ENCODE data around the gene PGBD5. TPM values are rescaled to one million over a fixed set of nuclear protein-coding genes. Genes with fewer than 3 reads are reported as not detected.

Gene PGBD5
- total RNA-seq, 1 donor = not detected

DNA sequence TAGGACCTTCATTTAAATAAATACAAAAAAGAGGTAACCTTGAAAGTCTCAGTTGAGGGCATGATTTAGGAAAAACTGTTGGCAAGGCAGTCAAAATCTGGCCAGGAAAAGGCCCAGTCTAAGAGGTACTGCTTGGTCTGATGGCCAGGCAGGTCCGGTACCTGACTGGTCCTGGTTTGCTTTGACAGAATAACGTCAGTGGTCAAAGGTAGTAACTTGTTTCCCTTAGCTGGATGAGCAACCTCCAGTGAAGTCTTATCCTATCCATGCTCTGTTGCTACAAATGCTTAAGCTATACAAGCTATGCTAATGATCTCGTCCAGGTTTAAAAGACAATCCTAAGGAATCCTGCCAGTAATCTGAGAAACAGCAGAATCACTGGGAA is 85.0 kb downstream of the PGBD5 start:
- TF ChIP-seq, protein P1, sequence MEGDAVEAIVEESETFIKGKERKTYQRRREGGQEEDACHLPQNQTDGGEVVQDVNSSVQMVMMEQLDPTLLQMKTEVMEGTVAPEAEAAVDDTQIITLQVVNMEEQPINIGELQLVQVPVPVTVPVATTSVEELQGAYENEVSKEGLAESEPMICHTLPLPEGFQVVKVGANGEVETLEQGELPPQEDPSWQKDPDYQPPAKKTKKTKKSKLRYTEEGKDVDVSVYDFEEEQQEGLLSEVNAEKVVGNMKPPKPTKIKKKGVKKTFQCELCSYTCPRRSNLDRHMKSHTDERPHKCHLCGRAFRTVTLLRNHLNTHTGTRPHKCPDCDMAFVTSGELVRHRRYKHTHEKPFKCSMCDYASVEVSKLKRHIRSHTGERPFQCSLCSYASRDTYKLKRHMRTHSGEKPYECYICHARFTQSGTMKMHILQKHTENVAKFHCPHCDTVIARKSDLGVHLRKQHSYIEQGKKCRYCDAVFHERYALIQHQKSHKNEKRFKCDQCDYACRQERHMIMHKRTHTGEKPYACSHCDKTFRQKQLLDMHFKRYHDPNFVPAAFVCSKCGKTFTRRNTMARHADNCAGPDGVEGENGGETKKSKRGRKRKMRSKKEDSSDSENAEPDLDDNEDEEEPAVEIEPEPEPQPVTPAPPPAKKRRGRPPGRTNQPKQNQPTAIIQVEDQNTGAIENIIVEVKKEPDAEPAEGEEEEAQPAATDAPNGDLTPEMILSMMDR (IDR thresholded peaks at IDR 0.05; ENCODE audit: insufficient read depth, low read length) = no peak

DNA sequence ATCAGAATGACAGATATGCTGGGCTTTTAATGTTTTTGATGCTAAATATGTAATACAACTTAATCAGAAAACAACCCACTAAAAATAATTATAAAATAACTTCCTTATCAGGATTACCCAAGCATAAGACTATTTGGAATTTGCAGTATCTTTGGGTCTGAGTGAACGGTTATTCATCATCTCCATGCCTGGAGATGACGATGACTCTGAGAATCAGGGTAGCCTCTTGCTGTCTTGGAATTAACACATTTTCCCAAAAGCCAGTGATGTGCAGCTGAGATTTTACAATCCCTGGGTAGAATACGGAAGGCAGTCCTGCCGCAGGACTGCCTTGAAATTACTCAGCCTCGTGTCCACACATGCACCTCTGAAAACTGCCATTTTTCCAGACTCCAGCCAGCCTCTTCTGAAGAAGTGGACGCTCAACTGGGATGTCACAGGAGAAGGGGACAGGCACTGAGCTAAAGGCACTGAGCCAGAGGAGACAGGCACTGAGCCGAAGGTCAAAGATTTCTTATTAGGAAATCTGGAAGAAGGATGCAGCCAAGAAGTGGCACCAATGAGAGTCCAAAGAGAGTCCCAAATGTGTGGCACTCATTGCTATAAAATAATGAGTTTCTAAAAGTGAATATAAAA is 85.5 kb downstream of the PGBD5 start:
- H3K4me3 ChIP-seq (ENCODE audit: low read depth, low read length) = no peak overlapping the region
- DNase-seq (ENCODE audit: low read depth) = no peak
- TF ChIP-seq, protein P1 (IDR thresholded peaks at IDR 0.05; ENCODE audit: insufficient read depth, low read length) = no peak

More for the DNA sequence above, 85.0 kb downstream of the PGBD5 start:
- no peak overlapping the region for H3K4me3 ChIP-seq (ENCODE audit: low read depth, low read length)
- no peak for DNase-seq (ENCODE audit: low read depth)

DNA sequence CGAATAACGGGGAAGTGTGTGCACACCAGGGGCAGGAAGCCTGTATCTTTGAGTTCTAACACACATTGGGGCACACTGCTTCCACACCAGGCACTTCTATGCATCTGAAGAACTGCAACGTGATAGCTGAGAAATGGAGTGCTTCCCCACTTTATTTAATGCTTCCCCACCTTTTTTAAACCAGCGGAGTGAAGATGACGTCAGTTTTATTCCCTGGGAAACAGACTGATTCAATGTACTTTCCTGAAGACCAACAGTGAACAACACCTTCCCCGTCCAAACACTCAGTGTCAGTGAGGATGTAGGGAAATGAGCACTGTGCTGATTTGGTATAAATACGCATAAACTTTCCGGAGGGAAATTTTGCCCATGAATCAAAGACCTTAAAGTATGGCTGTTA is 87.1 kb downstream of the PGBD5 start:
- TF ChIP-seq, protein P1 (IDR thresholded peaks at IDR 0.05; ENCODE audit: insufficient read depth, low read length) = no peak
- no peak overlapping the region for H3K4me3 ChIP-seq (ENCODE audit: low read depth, low read length)

DNA sequence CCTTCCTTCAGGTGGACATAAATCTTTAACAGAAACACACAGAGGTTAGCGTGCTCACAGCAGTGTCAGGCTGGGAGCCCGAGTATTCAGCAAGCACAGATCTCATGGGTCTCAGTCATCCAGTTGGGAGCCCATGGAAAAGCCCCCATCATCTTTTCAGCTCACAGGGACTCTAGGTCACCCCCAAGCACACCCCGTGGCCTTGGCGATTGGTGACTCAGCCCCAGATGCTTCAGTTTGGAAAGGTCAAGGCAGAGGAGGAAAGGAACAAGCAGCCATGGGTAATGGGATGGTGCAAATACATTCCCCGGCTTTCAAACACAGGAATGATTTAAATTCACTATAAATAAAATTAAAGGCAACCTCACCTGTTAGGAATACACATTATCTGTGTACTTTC is 88.9 kb downstream of the PGBD5 start:
- TF ChIP-seq, protein P1 (IDR thresholded peaks at IDR 0.05; ENCODE audit: insufficient read depth, low read length) = no peak
- no peak overlapping the region for H3K4me3 ChIP-seq (ENCODE audit: low read depth, low read length)
- no peak for DNase-seq (ENCODE audit: low read depth)

More for the DNA sequence above, 87.1 kb downstream of the PGBD5 start:
- no peak for DNase-seq (ENCODE audit: low read depth)

DNA sequence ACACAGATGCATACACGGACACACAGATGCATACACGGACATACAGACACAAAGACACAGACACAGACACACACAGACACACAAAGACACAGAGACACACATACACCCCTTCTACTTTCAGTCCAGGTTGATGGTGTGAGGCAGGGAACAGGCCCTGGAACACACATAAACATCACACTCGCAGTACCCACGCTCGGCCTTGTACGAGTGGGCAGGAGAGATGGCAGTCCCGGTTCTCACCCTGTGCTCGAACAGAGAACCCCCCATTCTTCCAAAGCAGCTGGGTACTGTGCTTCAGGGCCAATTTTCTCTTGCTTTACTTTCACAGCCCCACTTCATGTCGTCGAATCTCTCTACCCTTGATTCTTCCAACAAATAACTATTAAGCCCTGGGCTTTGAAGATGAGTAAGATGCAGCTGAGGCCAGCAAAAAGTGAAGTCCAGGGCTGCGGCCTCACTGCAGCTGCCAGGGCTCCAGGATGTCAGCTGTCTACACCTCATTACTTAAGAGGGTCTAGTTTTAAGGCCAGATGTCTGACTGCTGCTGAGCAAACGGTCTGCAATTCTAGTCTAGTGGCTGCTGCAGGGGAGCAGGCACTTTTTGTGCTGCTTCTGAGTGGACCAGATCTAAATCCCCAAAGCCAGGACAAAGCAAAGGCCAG is 90.1 kb downstream of the PGBD5 start:
- TF ChIP-seq, protein P1 (IDR thresholded peaks at IDR 0.05; ENCODE audit: insufficient read depth, low read length) = no peak
- no peak for DNase-seq (ENCODE audit: low read depth)
- no peak overlapping the region for H3K4me3 ChIP-seq (ENCODE audit: low read depth, low read length)

DNA sequence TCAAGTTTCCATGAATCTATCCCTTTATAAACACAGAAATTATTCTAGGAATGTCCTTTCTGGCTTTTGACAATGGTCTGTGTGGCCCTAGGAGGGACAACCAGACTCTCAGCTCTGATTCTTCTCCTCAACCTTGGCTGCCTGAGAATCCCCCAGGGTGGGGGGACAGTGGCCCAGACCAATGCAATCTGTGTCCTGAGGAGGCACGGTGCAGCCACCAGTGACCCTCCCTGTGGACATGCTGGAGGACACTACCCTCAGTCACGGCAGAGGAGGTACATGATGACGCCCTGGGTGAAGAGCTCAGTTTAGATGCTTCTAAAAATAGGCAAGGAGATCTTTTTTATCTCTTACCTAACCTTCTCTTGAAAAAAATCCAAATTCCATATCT is 91.7 kb downstream of the PGBD5 start:
- TF ChIP-seq, protein P1 (IDR thresholded peaks at IDR 0.05; ENCODE audit: insufficient read depth, low read length) = no peak
- DNase-seq (ENCODE audit: low read depth) = no peak
- H3K4me3 ChIP-seq (ENCODE audit: low read depth, low read length) = no peak overlapping the region

Measured in fibroblast of the aortic adventitia (primary cell).